WTC11 (cell line): ENCODE measurements around the gene HMHB1. TPM values are rescaled to one million over a fixed set of nuclear protein-coding genes. Genes with fewer than 3 reads are reported as not detected.

Experiments
- ATAC-seq: fragments of 200-7000 bp; cut with Tn5 transposase; 2 replicates; pipeline ENCODE4 v1.10.0; 2021; ENCODE audit warnings: mild to moderate bottlenecking, moderate library complexity
- CTCF ChIA-PET: fragments of 300-600 bp; sonication (Branson Sonifier 250); formaldehyde crosslinking; loops from one replicate; lab custom pipeline; 2021; ENCODE audit warnings: antibody characterized with exemption; lab: Charles Lee
- POLR2A ChIA-PET: fragments of 350-600 bp; sonication (Branson Sonifier 250); formaldehyde crosslinking; loops from one replicate; lab custom pipeline; 2021; ENCODE audit warnings: antibody characterized with exemption; lab: Charles Lee
- DNase-seq: peaks from one replicate; pipeline ENCODE4 v3.0.0; 2021; ENCODE audit warnings: low spot score
- H3K27ac Mint-ChIP-seq: 2 replicates; pipeline ENCODE4 v1.8.0; 2021; ENCODE audit warnings: mixed read lengths
- H3K27me3 Mint-ChIP-seq: 2 replicates; pipeline ENCODE4 v1.8.0; 2021; ENCODE audit warnings: low read depth, mild to moderate bottlenecking, moderate library complexity, mixed read lengths
- H3K36me3 Mint-ChIP-seq: 2 replicates; pipeline ENCODE4 v1.8.0; 2021; ENCODE audit warnings: mixed read lengths
- H3K4me1 Mint-ChIP-seq: 2 replicates; pipeline ENCODE4 v1.8.0; 2022; ENCODE audit warnings: mixed read lengths
- H3K4me3 Mint-ChIP-seq: 2 replicates; pipeline ENCODE4 v1.8.0; 2021; ENCODE audit warnings: mild to moderate bottlenecking, moderate library complexity, mixed read lengths
- H3K9me3 Mint-ChIP-seq: 2 replicates; pipeline ENCODE4 v1.8.0; 2021; ENCODE audit warnings: mixed read lengths
- HMGXB4 ChIP-seq: sonication (generic); formaldehyde crosslinking; IDR thresholded peaks from 2 replicates; pipeline ENCODE4 v1.8.1; 2023; ENCODE audit warnings: mild to moderate bottlenecking, moderate library complexity, missing genetic modification reagents
- MLX ChIP-seq: sonication (generic); formaldehyde crosslinking; IDR thresholded peaks from 2 replicates; pipeline ENCODE4 v1.8.1; 2023; ENCODE audit warnings: mild to moderate bottlenecking, missing genetic modification reagents, moderate library complexity
- MXD4 ChIP-seq: fragments of 250-450 bp; sonication (Bioruptor Pico); IDR thresholded peaks from 2 replicates; pipeline ENCODE4 v1.8.0; 2021; ENCODE audit warnings: mild to moderate bottlenecking, moderate library complexity, borderline replicate concordance
- NR2C2 ChIP-seq: sonication (generic); formaldehyde crosslinking; IDR thresholded peaks from 2 replicates; pipeline ENCODE4 v1.8.0; 2022; ENCODE audit warnings: mild to moderate bottlenecking, missing genetic modification reagents
- PREB ChIP-seq: sonication (generic); formaldehyde crosslinking; IDR thresholded peaks from 2 replicates; pipeline ENCODE4 v1.8.1; 2022; ENCODE audit warnings: mild to moderate bottlenecking, missing genetic modification reagents, moderate library complexity, borderline replicate concordance
- TCF7 ChIP-seq: sonication (generic); formaldehyde crosslinking; IDR thresholded peaks from 2 replicates; pipeline ENCODE4 v1.8.0; 2022; ENCODE audit warnings: mild to moderate bottlenecking, low read depth, missing genetic modification reagents, moderate library complexity
- TEAD1 ChIP-seq: sonication (generic); formaldehyde crosslinking; IDR thresholded peaks from 2 replicates; pipeline ENCODE4 v1.8.0; 2022; ENCODE audit warnings: mild to moderate bottlenecking, missing genetic modification reagents
- ZBTB21 ChIP-seq: sonication (generic); formaldehyde crosslinking; IDR thresholded peaks from 2 replicates; pipeline ENCODE4 v1.8.1; 2023; ENCODE audit warnings: mild to moderate bottlenecking, missing genetic modification reagents, borderline replicate concordance
- ZBTB43 ChIP-seq: sonication (generic); formaldehyde crosslinking; IDR thresholded peaks from 2 replicates; pipeline ENCODE4 v1.8.1; 2023; ENCODE audit warnings: mild to moderate bottlenecking, missing genetic modification reagents
- ZNF281 ChIP-seq: sonication (generic); formaldehyde crosslinking; IDR thresholded peaks from 2 replicates; pipeline ENCODE4 v1.8.0; 2023; ENCODE audit warnings: mild to moderate bottlenecking, missing genetic modification reagents
- ZNF317 ChIP-seq: sonication (generic); formaldehyde crosslinking; IDR thresholded peaks from 2 replicates; pipeline ENCODE4 v1.8.1; 2023; ENCODE audit warnings: low read depth, mild to moderate bottlenecking, moderate library complexity, missing genetic modification reagents, borderline replicate concordance
- ZNF425 ChIP-seq: fragments of 250-450 bp; sonication (Bioruptor Pico); conservative IDR thresholded peaks from 2 replicates; pipeline ENCODE4 v1.9.0; 2021; ENCODE audit warnings: mild to moderate bottlenecking
- ZSCAN18 ChIP-seq: fragments of 250-450 bp; sonication (Bioruptor Pico); IDR thresholded peaks from 2 replicates; pipeline ENCODE4 v2.1.2; 2022; ENCODE audit warnings: mild to moderate bottlenecking, moderate library complexity
- total RNA-seq: library from RNA; stranded (reverse); gene quantifications from 3 replicates; pipeline ENCODE4 v1.2.3, GENCODE V29; 2021

HMHB1 gene
- total RNA-seq, 1 experiment from 2014 or later, result not detected

- H3K9me3 Mint-ChIP-seq, result peaks cover 6% of the 10 kb centered on the region
- no peaks in the 10 kb centered on the region for H3K36me3 Mint-ChIP-seq
- no peaks in the 10 kb centered on the region for H3K27me3 Mint-ChIP-seq
- ChIA-PET POLR2A (no interaction called here), CTCF (no interaction called here)
- H3K27ac Mint-ChIP-seq, result no peak overlapping the region
- no peak for DNase-seq
- TF ChIP-seq ZNF317 (CRISPR knock-in tag) (no peak), ZNF425 (CRISPR knock-in tag) (no peak), MLX (CRISPR knock-in tag) (no peak), ZBTB21 (CRISPR knock-in tag) (no peak), TCF7 (CRISPR knock-in tag) (no peak), ZSCAN18 (no peak), PREB (no peak), TEAD1 (no peak), ZNF281 (CRISPR knock-in tag) (no peak), ZBTB43 (CRISPR knock-in tag) (no peak), NR2C2 (CRISPR knock-in tag) (no peak), HMGXB4 (CRISPR knock-in tag) (no peak), MXD4 (CRISPR knock-in tag) (no peak)
- H3K4me1 Mint-ChIP-seq, result peaks cover 10% of the 10 kb centered on the region
- no peak for ATAC-seq
- no peak overlapping the region for H3K4me3 Mint-ChIP-seq
Measured at GRCh38 chr5:143791848-143792731, 19.9 kb upstream of the HMHB1 start.
